Gastrocnemius medialis (tissue), 4 donors: Measurements from ENCODE around the gene EVI5. TPM values are rescaled to one million over a fixed set of nuclear protein-coding genes. Genes with fewer than 3 reads are reported as not detected.

ENCODE experiments used
- ATAC-seq, 2 donors: fragments of 150-250 bp; one replicate each; pipeline ENCODE4 v1.9.1; 2016
- DNase-seq, 2 donors: peaks; one replicate each; pipeline ENCODE4 v3.0.0-alpha.2; 2019
- H3K27ac ChIP-seq, 4 donors: fragments of 200-600 bp; sonication (generic); 1 replicate in 1 of 4; 2 replicates in 3 of 4; pipeline ENCODE4 v1.5.1; 2016 to 2018; ENCODE audit warnings: mild to moderate bottlenecking in 2 of 4, moderate library complexity in 1 of 4
- H3K27me3 ChIP-seq, 3 donors: fragments of 200-600 bp; sonication (generic) in 2 of 3; 1 replicate in 1 of 3; 2 replicates in 2 of 3; pipeline versions ENCODE4 v1.5.1 to v1.6.0; 2016 to 2019; ENCODE audit warnings: mild to moderate bottlenecking in 1 of 3, moderate library complexity in 1 of 3
- H3K36me3 ChIP-seq, 2 donors: fragments of 200-600 bp; sonication (generic) in 1 of 2; one replicate each; pipeline ENCODE4 v1.5.1; 2017 to 2018
- H3K4me1 ChIP-seq, 2 donors: fragments of 200-600 bp; sonication (generic) in 1 of 2; one replicate each; pipeline ENCODE4 v1.5.1; 2016 to 2017; ENCODE audit warnings: mild to moderate bottlenecking in 2 of 2
- H3K4me3 ChIP-seq, 4 donors: fragments of 200-600 bp; sonication (generic) in 3 of 4; 1 replicate in 1 of 4; 2 replicates in 3 of 4; pipeline ENCODE4 v1.5.1; 2016 to 2019; ENCODE audit warnings: mild to moderate bottlenecking in 2 of 4
- H3K9me3 ChIP-seq, 3 donors: fragments of 200-600 bp; sonication (generic) in 2 of 3; 1 replicate in 1 of 3; 2 replicates in 2 of 3; pipeline ENCODE4 v1.5.1; 2016 to 2019
- CTCF ChIP-seq, 5 experiments: fragments of 450-650 bp in 3 of 5; fragments of 200-600 bp in 2 of 5; sonication (generic) in 2 of 5; IDR thresholded peaks in 4 of 5; conservative IDR thresholded peaks in 1 of 5; 1 replicate in 4 of 5; 2 replicates in 1 of 5; pipeline ENCODE4 v1.5.1; 2016 to 2019; ENCODE audit warnings: antibody characterized with exemption in 5 of 5, mild to moderate bottlenecking in 3 of 5, moderate library complexity in 3 of 5
- POLR2A ChIP-seq, 2 donors: fragments of 450-650 bp; IDR thresholded peaks; one replicate each; pipeline ENCODE4 v1.6.1; 2017; ENCODE audit warnings: antibody characterized with exemption in 2 of 2, mild to moderate bottlenecking in 2 of 2, moderate library complexity in 2 of 2
- in situ Hi-C, 4 donors: fragments of 200-750 bp; cut with MboI; loops; one replicate each; pipeline versions ENCODE4 v1.15.0 to v1.8.0; 2017; ENCODE audit warnings: low sequenced_read_pairs in 4 of 4
- intact Hi-C: fragments of 100-400 bp; cut with DNase I; formaldehyde crosslinking; loops from one replicate; pipeline ENCODE4 v1.15.1; 2023; ENCODE audit warnings: low total_unique reads
- total RNA-seq, 4 donors: library from RNA; depleted of rRNA; stranded (reverse); fragments of >200 nt; gene quantifications; one replicate each; pipeline versions ENCODE4 v1.1.0 to v1.2.3, GENCODE V29; 2016

The EVI5 gene
- total RNA-seq, 4 donors from 2014 or later: 4.6 to 12.5 (median 8.2) TPM

DNA sequence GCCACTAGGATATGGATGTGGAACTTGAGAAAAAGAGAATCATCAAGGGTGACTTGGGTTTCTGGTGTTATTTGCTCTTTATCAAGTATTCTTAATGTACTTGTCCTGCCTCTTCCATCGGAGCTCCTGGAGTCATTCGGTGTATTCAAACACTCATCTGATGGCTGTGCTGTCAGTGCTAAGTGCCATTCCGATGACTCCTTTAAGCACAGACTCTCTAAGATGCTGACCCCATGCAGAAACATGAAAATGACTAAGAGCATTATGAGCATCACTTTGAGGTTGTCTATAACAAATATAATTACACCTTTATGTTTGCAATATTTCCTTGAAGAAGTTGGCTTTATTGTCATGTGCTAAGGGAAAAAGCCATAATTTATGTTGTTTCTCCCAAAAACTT, 35.6 kb upstream of the EVI5 start:
- Histone ChIP-seq H3K4me3 (no peak overlapping the region), H3K4me1 (no peaks in the 10 kb centered on the region), H3K9me3 (no peaks in the 10 kb centered on the region), H3K27ac (no peak overlapping the region), H3K27me3 (no peaks in the 10 kb centered on the region), H3K36me3 (no peaks in the 10 kb centered on the region)
- ATAC-seq: no peak
- intact Hi-C loops: no loop called here
- DNase-seq: no peak
- TF ChIP-seq CTCF (IDR thresholded peaks at IDR 0.05 in 4 of 5, conservative IDR thresholded peaks at IDR 0.05 in 1 of 5) (no peak), POLR2A (IDR thresholded peaks at IDR 0.05) (no peak)
- in situ Hi-C loops: loop anchor here in 1 of 4 donors (25.0 kb wide), 1 partner anchor 508 kb away; no protein-coding TSS in a partner anchor

DNA sequence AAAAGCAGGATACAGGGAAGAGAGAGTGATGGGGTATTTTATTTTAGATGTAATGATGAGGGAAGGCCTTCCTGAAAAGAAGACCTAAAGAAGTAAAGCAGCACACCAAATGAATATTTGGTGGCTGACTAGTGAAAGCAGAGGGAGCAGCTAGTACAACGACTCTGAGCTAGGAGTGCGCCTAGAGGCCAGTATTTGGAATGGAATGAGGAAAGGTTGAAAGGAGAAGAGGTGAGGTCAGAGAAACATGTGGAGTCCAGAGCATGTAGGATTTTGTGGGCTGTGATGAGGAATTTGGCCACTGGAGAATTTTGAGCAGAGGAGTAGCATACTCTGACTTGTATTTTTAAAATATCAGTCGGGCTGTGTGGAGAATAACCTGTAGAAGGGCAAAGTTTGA, 35.1 kb upstream of the EVI5 start:
- H3K9me3 ChIP-seq: no peaks in the 10 kb centered on the region
- no peak overlapping the region for H3K27ac ChIP-seq
- no peak overlapping the region for H3K4me3 ChIP-seq
- H3K4me1 ChIP-seq: no peaks in the 10 kb centered on the region
- no peaks in the 10 kb centered on the region for H3K27me3 ChIP-seq
- in situ Hi-C loops (loop anchor here in 1 of 4 donors (25.0 kb wide), 1 partner anchor 508 kb away; no protein-coding TSS in a partner anchor), intact Hi-C loops (no loop called here)
- no peak for TF ChIP-seq POLR2A (IDR thresholded peaks at IDR 0.05)
- no peak for TF ChIP-seq CTCF (IDR thresholded peaks at IDR 0.05 in 4 of 5, conservative IDR thresholded peaks at IDR 0.05 in 1 of 5)
- DNase-seq (no peak), ATAC-seq (no peak)
- H3K36me3 ChIP-seq: no peaks in the 10 kb centered on the region

DNA sequence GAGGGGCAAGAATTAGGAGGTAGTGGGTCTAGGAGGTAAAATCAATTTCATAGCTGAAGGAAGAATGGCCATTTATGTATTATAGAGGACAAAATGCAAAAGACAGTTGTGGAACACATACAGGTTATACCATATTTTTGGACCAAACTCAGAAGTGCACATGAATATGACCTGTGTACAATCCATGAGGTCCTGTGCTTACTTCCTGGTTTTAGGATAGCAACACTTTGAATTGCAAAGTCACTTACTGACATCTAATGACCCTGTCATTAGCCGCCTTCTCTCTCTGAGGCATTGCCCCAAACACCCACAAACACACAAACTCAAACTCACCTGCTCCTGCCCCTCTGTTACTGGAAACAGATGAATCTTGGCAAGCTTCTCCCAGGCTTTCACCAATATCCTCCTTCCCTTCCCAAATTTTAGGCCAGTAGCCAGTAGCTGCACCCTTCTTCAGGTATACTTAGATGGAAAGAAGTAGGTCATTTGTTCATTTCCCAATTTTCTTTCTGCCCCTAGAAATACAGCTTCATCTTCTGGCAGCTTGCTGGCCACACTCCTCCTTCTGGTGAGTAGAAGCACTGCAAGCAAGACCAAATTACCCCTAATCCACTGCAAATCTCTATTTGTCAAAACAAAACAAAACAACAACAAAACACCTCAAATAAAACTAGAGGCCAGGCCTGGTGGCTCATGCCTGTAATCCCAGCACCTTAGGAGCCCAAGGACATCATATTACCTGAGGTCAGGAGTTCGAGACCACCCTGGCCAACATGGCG, 33.3 kb upstream of the EVI5 start:
- Histone ChIP-seq H3K36me3 (no peaks in the 10 kb centered on the region), H3K4me3 (no peak overlapping the region), H3K27ac (no peak overlapping the region), H3K9me3 (no peaks in the 10 kb centered on the region), H3K4me1 (no peaks in the 10 kb centered on the region), H3K27me3 (no peaks in the 10 kb centered on the region)
- ATAC-seq (no peak), DNase-seq (no peak)
- intact Hi-C loops: loop anchor here (1.0 kb wide), 1 partner anchor 69 kb away; no protein-coding TSS in a partner anchor
- in situ Hi-C loops: loop anchor here in 1 of 4 donors (25.0 kb wide), 1 partner anchor 506 kb away; no protein-coding TSS in a partner anchor
- no peak for TF ChIP-seq POLR2A (IDR thresholded peaks at IDR 0.05)
- TF ChIP-seq CTCF (IDR thresholded peaks at IDR 0.05 in 4 of 5, conservative IDR thresholded peaks at IDR 0.05 in 1 of 5): peak; percentile 22 to 66 (median 54)

DNA sequence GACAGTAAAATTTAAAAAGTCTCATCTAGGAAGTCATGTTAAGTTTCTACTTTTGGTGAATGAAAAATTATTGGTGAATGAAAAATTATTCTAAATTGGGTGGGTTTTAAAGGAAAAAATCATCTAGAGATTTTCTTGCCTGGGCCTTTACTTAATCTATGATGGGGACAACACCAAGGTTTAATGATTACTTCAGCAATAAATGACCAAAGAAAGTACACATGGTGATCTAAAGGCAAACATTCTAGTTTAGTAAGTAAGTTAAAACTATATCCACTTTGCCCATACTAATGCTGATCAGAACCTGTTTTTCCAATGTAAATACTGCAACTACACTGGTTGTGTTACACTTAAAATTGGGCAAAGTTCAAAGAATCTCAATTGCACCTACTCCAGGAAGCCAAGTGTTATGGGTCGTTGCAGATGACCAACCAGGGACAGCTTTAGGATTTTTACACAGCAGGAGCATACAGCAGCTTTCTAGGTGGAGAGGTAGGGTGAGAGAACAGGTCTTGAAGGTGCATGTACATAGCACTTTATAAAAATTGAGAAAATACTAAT, 32.3 kb upstream of the EVI5 start:
- Histone ChIP-seq H3K4me3 (no peak overlapping the region), H3K9me3 (no peaks in the 10 kb centered on the region), H3K4me1 (no peaks in the 10 kb centered on the region), H3K27ac (no peak overlapping the region), H3K27me3 (no peaks in the 10 kb centered on the region), H3K36me3 (no peaks in the 10 kb centered on the region)
- ATAC-seq: no peak
- in situ Hi-C loops (loop anchor here in 1 of 4 donors (25.0 kb wide), 1 partner anchor 505 kb away; no protein-coding TSS in a partner anchor), intact Hi-C loops (no loop called here)
- no peak for DNase-seq
- no peak for TF ChIP-seq CTCF (IDR thresholded peaks at IDR 0.05 in 4 of 5, conservative IDR thresholded peaks at IDR 0.05 in 1 of 5)
- no peak for TF ChIP-seq POLR2A (IDR thresholded peaks at IDR 0.05)
